Stomach (tissue), 4 donors: ENCODE results near the gene MVB12A.

Experiments used
- CTCF ChIP-seq, 7 experiments: fragments of 450-650 bp in 4 of 7; fragments of 200-600 bp in 3 of 7; sonication (generic) in 3 of 7; IDR thresholded peaks; one replicate each; pipeline ENCODE4 v1.5.1; 2016 to 2019; ENCODE audit warnings: antibody characterized with exemption in 7 of 7, control low read depth in 2 of 7, mild to moderate bottlenecking in 1 of 7
- EP300 ChIP-seq: sonication (generic); formaldehyde crosslinking; IDR thresholded peaks from one replicate; pipeline ENCODE4 v1.6.1; 2017; ENCODE audit warnings: antibody characterized with exemption
- POLR2A ChIP-seq, 4 donors: fragments of 450-650 bp; IDR thresholded peaks; one replicate each; pipeline ENCODE4 v1.6.1; 2016; ENCODE audit warnings: antibody characterized with exemption in 4 of 4, control low read depth in 2 of 4, mild to moderate bottlenecking in 1 of 4, moderate library complexity in 1 of 4
- POLR2AphosphoS5 ChIP-seq, 3 donors: sonication (generic); formaldehyde crosslinking; IDR thresholded peaks; one replicate each; pipeline ENCODE4 v1.6.1; 2016; ENCODE audit warnings: antibody characterized with exemption in 3 of 3

DNA sequence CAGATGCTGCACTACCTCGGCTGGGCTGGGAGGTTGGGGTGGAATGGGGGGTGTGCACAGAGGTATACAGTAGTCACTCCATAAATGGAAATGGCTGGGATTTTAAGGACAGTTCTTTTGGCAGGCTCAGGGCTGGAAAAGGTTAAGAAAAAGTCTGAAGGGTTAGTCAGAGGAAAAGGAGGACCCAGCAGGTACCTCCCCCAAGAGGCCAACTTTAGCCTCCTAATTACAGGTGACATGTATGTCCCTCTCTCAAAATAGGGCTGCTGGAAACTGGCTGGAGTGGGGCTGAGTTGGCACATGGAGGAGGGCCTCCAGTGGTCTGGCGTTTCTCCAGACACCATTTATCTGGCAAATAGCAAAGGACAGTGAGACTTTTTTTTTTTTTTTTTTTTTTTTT lies 26.8 kb upstream of the MVB12A start:
- TF ChIP-seq CTCF (IDR thresholded peaks at IDR 0.05) (no peak), POLR2A (IDR thresholded peaks at IDR 0.05) (no peak), POLR2AphosphoS5 (IDR thresholded peaks at IDR 0.05) (no peak), EP300 (no peak)
